ENCODE measurements around the gene USHBP1. TPM values are rescaled to one million over a fixed set of nuclear protein-coding genes. Genes with fewer than 3 reads are reported as not detected.
A peak's percentile ranks its signal among the peaks of the same experiment; 100 is the strongest.

Gene USHBP1
- total and polyA plus RNA-seq, 2 of the 4 experiments (the other 2 are of a cell fraction), result not detected

- DNase-seq, result peak; percentile 99
- ChIA-PET POLR2A (ENCODE audit: unreplicated experiment) (no interaction called here), CTCF (interaction anchor here (0.6 to 1.0 kb wide), 5 partner anchors 13 to 593 kb away, joined by 3 to 7 read pairs (median 4); no protein-coding TSS in a partner anchor)
- Histone ChIP-seq H2BK15ac (ENCODE audit: low read depth, low read length) (peak within 1 kb of the TSS; percentile 87; the same call in 2 of the 3 replicates), H3K4me2 (ENCODE audit: low read depth, low read length) (peak within 1 kb of the TSS; percentile 92), H2AK9ac (replicated peaks; ENCODE audit: low read depth, low read length, poor library complexity) (peak within 1 kb of the TSS; percentile 94), H3K27me3 (ENCODE audit: control insufficient read depth, insufficient read depth, low read length) (no peaks in the 10 kb centered on the region), H3K9ac (ENCODE audit: low read depth, low read length) (peak within 1 kb of the TSS; percentile 64), H2AFZ (replicated peaks; ENCODE audit: low read length, poor library complexity) (peak within 1 kb of the TSS; percentile 94), H4K5ac (ENCODE audit: low read depth, low read length) (peak within 1 kb of the TSS; percentile 28), H3K18ac (ENCODE audit: low read depth, low read length) (peak within 1 kb of the TSS; percentile 38), H4K8ac (ENCODE audit: low read depth in 2 of 2, low read length in 2 of 2) (peak within 1 kb of the TSS; percentile 48 to 83), H2BK20ac (ENCODE audit: low read depth, low read length) (peak within 1 kb of the TSS; percentile 77; the same call in 1 of the 2 replicates), H3K23ac (ENCODE audit: low read depth, low read length) (peak within 1 kb of the TSS; percentile 96), H3K4me1 (ENCODE audit: control insufficient read depth, insufficient read depth, low read length) (peaks cover 8% of the 10 kb centered on the region), H3K9me3 (ENCODE audit: control insufficient read depth, insufficient read depth, low read length) (no peaks in the 10 kb centered on the region), H3K36me3 (ENCODE audit: control insufficient read depth, insufficient read depth, low read length) (no peaks in the 10 kb centered on the region), H2BK120ac (ENCODE audit: low read depth, low read length) (0 out of 2 replicates have a peak within 1 kb of the TSS, but pooled peaks have one; percentile 28), H3K4ac (ENCODE audit: low read depth, low read length) (peak within 1 kb of the TSS; percentile 81), H4K20me1 (ENCODE audit: insufficient read depth, low read length) (peaks cover 4% of the 10 kb centered on the region), H3K4me3 (ENCODE audit: insufficient read depth, low read depth, low read length) (peak within 1 kb of the TSS; percentile 55), H3K27ac (ENCODE audit: insufficient read depth, low read length) (peak within 1 kb of the TSS; percentile 61), H3K14ac (replicated peaks; ENCODE audit: low read depth, low read length) (peak within 1 kb of the TSS; percentile 71), H2AK5ac (ENCODE audit: low read depth, low read length) (peak within 1 kb of the TSS; percentile 86), H4K91ac (ENCODE audit: insufficient read depth, low read depth, low read length) (peak within 1 kb of the TSS; percentile 77), H3K56ac (ENCODE audit: extremely low read depth, insufficient read depth, low read length) (peak within 1 kb of the TSS; percentile 45), H3K79me1 (ENCODE audit: low read depth in 1 of 2, low read length in 2 of 2) (peaks cover 26 to 61% of the 10 kb centered on the region in 2 experiments), H2BK5ac (ENCODE audit: low read depth, low read length, poor library complexity, severe bottlenecking) (peak within 1 kb of the TSS; percentile 57), H3K9me1 (ENCODE audit: insufficient read depth, low read length) (peaks cover 26% of the 10 kb centered on the region)
- peak; percentile 52 for ATAC-seq (ENCODE audit: low read depth)
- in situ Hi-C loops (cut with MboI; ENCODE audit: low sequenced_read_pairs) (no loop called here), dilution Hi-C loops (cut with HindIII; ENCODE audit: low sequenced_read_pairs, unreplicated experiment) (no loop called here), intact Hi-C loops (cut with micrococcal nuclease) (loop anchor here (1.0 kb wide), 1 partner anchor 38 kb away; the partner anchor contains the start of gene BABAM1)
- BruUV-seq (replicated peaks), result no TSS peak
- 0% methylated on average over 30 of the region's 55 CpGs; no CpG with 5 or more reads in 1 of the 2 experiments for WGBS, 2 experiments (ENCODE audit: extremely low coverage in 2 of 2, insufficient read length in 1 of 2)
- TF ChIP-seq BHLHE40 (IDR thresholded peaks at IDR 0.05; ENCODE audit: low read depth, low read length) (0 out of 2 replicates have a peak, but pooled peaks have one; percentile 13), ELK1 (IDR thresholded peaks at IDR 0.05; ENCODE audit: borderline replicate concordance, low read depth, low read length) (no peak), RAD21 (IDR thresholded peaks at IDR 0.05; ENCODE audit: low read length) (peak; percentile 58), MXI1 (IDR thresholded peaks at IDR 0.05; ENCODE audit: borderline replicate concordance, low read depth, low read length) (peak; percentile 37; the same call in 1 of the 2 replicates), SMC3 (IDR thresholded peaks at IDR 0.05; ENCODE audit: low read depth, low read length) (peak; percentile 65), CTCF (conservative IDR thresholded peaks at IDR 0.05; ENCODE audit: low read depth, low read length) (peak; percentile 87), FOS (IDR thresholded peaks at IDR 0.05; ENCODE audit: low read depth, low read length) (no peak), NFE2L2 (IDR thresholded peaks at IDR 0.05; ENCODE audit: low read depth, low read length) (no peak), RFX5 (IDR thresholded peaks at IDR 0.05; ENCODE audit: low read depth, low read length) (0 out of 2 replicates have a peak, but pooled peaks have one; percentile 11), CEBPB (IDR thresholded peaks at IDR 0.05; ENCODE audit: low read depth, low read length) (no peak), RCOR1 (IDR thresholded peaks at IDR 0.05; ENCODE audit: insufficient replicate concordance, low read length) (peak; percentile 68), CHD1 (IDR thresholded peaks at IDR 0.05; ENCODE audit: low read depth, low read length) (no peak), MAFK (IDR thresholded peaks at IDR 0.05; ENCODE audit: low read depth, low read length) (no peak), MAZ (IDR thresholded peaks at IDR 0.05; ENCODE audit: borderline replicate concordance, low read depth, low read length) (no peak), POLR2A (IDR thresholded peaks at IDR 0.05; ENCODE audit: low read depth, low read length) (no peak)
These were observed 41.2 kb upstream of the USHBP1 start, which contains the start of gene MRPL34 for GRCh38 chr19:17305517-17306284. TSS of gene MRPL34 (plus strand) at chr19:17305872. CDS start at chr19:17305893, 21 bp downstream.
